Gastrocnemius medialis (tissue), 4 donors: ENCODE measurements around the gene DNAJA3. TPM values are rescaled to one million over a fixed set of nuclear protein-coding genes. Genes with fewer than 3 reads are reported as not detected.

Source experiments
- ATAC-seq, 2 donors: fragments of 150-250 bp; one replicate each; pipeline ENCODE4 v1.9.1; 2016
- DNase-seq, 2 donors: peaks; one replicate each; pipeline ENCODE4 v3.0.0-alpha.2; 2019
- H3K27ac ChIP-seq, 4 donors: fragments of 200-600 bp; sonication (generic); 1 replicate in 1 of 4; 2 replicates in 3 of 4; pipeline ENCODE4 v1.5.1; 2016 to 2018; ENCODE audit warnings: mild to moderate bottlenecking in 2 of 4, moderate library complexity in 1 of 4
- H3K27me3 ChIP-seq, 3 donors: fragments of 200-600 bp; sonication (generic) in 2 of 3; 1 replicate in 1 of 3; 2 replicates in 2 of 3; pipeline versions ENCODE4 v1.5.1 to v1.6.0; 2016 to 2019; ENCODE audit warnings: mild to moderate bottlenecking in 1 of 3, moderate library complexity in 1 of 3
- H3K36me3 ChIP-seq, 2 donors: fragments of 200-600 bp; sonication (generic) in 1 of 2; one replicate each; pipeline ENCODE4 v1.5.1; 2017 to 2018
- H3K4me1 ChIP-seq, 2 donors: fragments of 200-600 bp; sonication (generic) in 1 of 2; one replicate each; pipeline ENCODE4 v1.5.1; 2016 to 2017; ENCODE audit warnings: mild to moderate bottlenecking in 2 of 2
- H3K4me3 ChIP-seq, 4 donors: fragments of 200-600 bp; sonication (generic) in 3 of 4; 1 replicate in 1 of 4; 2 replicates in 3 of 4; pipeline ENCODE4 v1.5.1; 2016 to 2019; ENCODE audit warnings: mild to moderate bottlenecking in 2 of 4
- H3K9me3 ChIP-seq, 3 donors: fragments of 200-600 bp; sonication (generic) in 2 of 3; 1 replicate in 1 of 3; 2 replicates in 2 of 3; pipeline ENCODE4 v1.5.1; 2016 to 2019
- CTCF ChIP-seq, 5 experiments: fragments of 450-650 bp in 3 of 5; fragments of 200-600 bp in 2 of 5; sonication (generic) in 2 of 5; IDR thresholded peaks in 4 of 5; conservative IDR thresholded peaks in 1 of 5; 1 replicate in 4 of 5; 2 replicates in 1 of 5; pipeline ENCODE4 v1.5.1; 2016 to 2019; ENCODE audit warnings: antibody characterized with exemption in 5 of 5, mild to moderate bottlenecking in 3 of 5, moderate library complexity in 3 of 5
- POLR2A ChIP-seq, 2 donors: fragments of 450-650 bp; IDR thresholded peaks; one replicate each; pipeline ENCODE4 v1.6.1; 2017; ENCODE audit warnings: antibody characterized with exemption in 2 of 2, mild to moderate bottlenecking in 2 of 2, moderate library complexity in 2 of 2
- in situ Hi-C, 4 donors: fragments of 200-750 bp; cut with MboI; loops; one replicate each; pipeline versions ENCODE4 v1.15.0 to v1.8.0; 2017; ENCODE audit warnings: low sequenced_read_pairs in 4 of 4
- intact Hi-C: fragments of 100-400 bp; cut with DNase I; formaldehyde crosslinking; loops from one replicate; pipeline ENCODE4 v1.15.1; 2023; ENCODE audit warnings: low total_unique reads
- total RNA-seq, 4 donors: library from RNA; depleted of rRNA; stranded (reverse); fragments of >200 nt; gene quantifications; one replicate each; pipeline versions ENCODE4 v1.1.0 to v1.2.3, GENCODE V29; 2016

Gene DNAJA3
- total RNA-seq, 4 donors from 2014 or later, result 94.8 to 114 (median 103) TPM

- peaks cover 4 to 86% of the 10 kb centered on the region in 2 donors for H3K36me3 ChIP-seq
- TF ChIP-seq CTCF (IDR thresholded peaks at IDR 0.05 in 4 of 5, conservative IDR thresholded peaks at IDR 0.05 in 1 of 5) (no peak), POLR2A (IDR thresholded peaks at IDR 0.05) (no peak)
- ATAC-seq (no peak), DNase-seq (no peak)
- H3K9me3 ChIP-seq, result no peaks in the 10 kb centered on the region
- H3K27me3 ChIP-seq, result no peaks in the 10 kb centered on the region
- no peak overlapping the region for H3K27ac ChIP-seq
- intact Hi-C loops, result no loop called here
- no peak overlapping the region for H3K4me3 ChIP-seq
- no peaks in the 10 kb centered on the region for H3K4me1 ChIP-seq
- in situ Hi-C loops, result no loop called here
Measured at GRCh38 chr16:4454623-4455022, 29.0 kb downstream of the DNAJA3 start.

- Histone ChIP-seq H3K9me3 (no peaks in the 10 kb centered on the region), H3K27ac (no peak overlapping the region), H3K27me3 (no peaks in the 10 kb centered on the region), H3K36me3 (peaks cover 0 to 81% of the 10 kb centered on the region in 2 donors), H3K4me3 (no peak overlapping the region), H3K4me1 (no peaks in the 10 kb centered on the region)
- no peak for DNase-seq
- intact Hi-C loops (no loop called here), in situ Hi-C loops (no loop called here)
- TF ChIP-seq POLR2A (IDR thresholded peaks at IDR 0.05) (no peak), CTCF (IDR thresholded peaks at IDR 0.05 in 4 of 5, conservative IDR thresholded peaks at IDR 0.05 in 1 of 5) (no peak)
- ATAC-seq, result no peak
Measured at GRCh38 chr16:4455081-4455480, 29.4 kb downstream of the DNAJA3 start.

DNA sequence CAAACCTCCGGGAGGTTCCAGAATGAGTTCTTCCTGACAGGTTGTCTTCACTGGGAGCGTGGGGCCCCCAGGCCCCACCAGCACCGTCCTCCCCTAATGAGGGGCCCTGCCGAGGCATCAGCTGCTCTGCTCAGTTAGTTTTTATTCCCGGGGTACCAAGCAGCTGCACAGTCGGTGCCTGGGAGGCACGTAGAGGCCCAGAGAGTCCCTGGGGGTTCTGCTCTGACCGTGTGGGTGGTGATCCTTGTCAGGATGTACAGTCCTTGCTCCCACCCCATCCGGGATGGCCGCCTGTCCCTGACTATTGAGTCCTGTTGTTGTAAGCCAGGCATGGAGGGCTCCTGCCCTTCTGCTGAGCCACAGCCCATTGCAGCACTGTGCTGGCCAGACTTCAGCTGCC is 30.3 kb downstream of the DNAJA3 start:
- in situ Hi-C loops (no loop called here), intact Hi-C loops (no loop called here)
- Histone ChIP-seq H3K27me3 (no peaks in the 10 kb centered on the region), H3K4me1 (no peaks in the 10 kb centered on the region), H3K27ac (no peak overlapping the region), H3K9me3 (no peaks in the 10 kb centered on the region), H3K36me3 (peaks cover 0 to 73% of the 10 kb centered on the region in 2 donors), H3K4me3 (no peak overlapping the region)
- DNase-seq (no peak), ATAC-seq (no peak)
- TF ChIP-seq CTCF (IDR thresholded peaks at IDR 0.05 in 4 of 5, conservative IDR thresholded peaks at IDR 0.05 in 1 of 5), result no peak
- TF ChIP-seq POLR2A (IDR thresholded peaks at IDR 0.05), result no peak

DNA sequence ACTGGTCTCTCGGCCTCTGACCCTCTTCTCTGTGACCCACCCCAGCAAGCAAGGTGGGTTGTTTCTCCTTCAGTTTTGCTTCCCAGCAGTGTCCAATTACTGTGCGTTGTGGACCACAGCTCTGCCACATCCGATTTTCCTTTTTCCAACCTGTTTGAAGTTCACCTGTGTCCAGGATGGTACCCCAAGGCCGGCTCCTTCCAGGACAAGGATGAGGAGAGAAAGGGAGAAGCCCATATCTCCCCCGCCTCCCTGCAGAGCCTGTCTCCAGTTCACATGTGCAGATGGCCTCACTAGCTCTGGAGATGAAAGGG is 35.2 kb downstream of the DNAJA3 start:
- ATAC-seq, result no peak

More for the DNA sequence above, 35.2 kb downstream of the DNAJA3 start:
- TF ChIP-seq CTCF (IDR thresholded peaks at IDR 0.05 in 4 of 5, conservative IDR thresholded peaks at IDR 0.05 in 1 of 5), result no peak
- TF ChIP-seq POLR2A (IDR thresholded peaks at IDR 0.05), result no peak
- Histone ChIP-seq H3K4me1 (no peaks in the 10 kb centered on the region), H3K9me3 (no peaks in the 10 kb centered on the region), H3K27me3 (no peaks in the 10 kb centered on the region), H3K36me3 (peaks cover 0 to 27% of the 10 kb centered on the region in 2 donors), H3K4me3 (no peak overlapping the region), H3K27ac (no peak overlapping the region)
- intact Hi-C loops, result no loop called here
- DNase-seq, result no peak
- in situ Hi-C loops, result no loop called here
